HG02759 (cell line): ENCODE measurements around the gene SERBP1.
"Not testable (repeated sequence)": the region's sequence is repeated elsewhere in the genome, so short reads cannot be mapped to it uniquely, and the experiment has no call there.

Experiments used
- ATAC-seq: cut with Tn5 transposase; IDR thresholded peaks from one replicate; pipeline ENCODE4 v1.9.1; 2021; ENCODE audit warnings: mild to moderate bottlenecking, moderate library complexity; ENCODE audit not compliant: unreplicated experiment

Gene SERBP1

DNA sequence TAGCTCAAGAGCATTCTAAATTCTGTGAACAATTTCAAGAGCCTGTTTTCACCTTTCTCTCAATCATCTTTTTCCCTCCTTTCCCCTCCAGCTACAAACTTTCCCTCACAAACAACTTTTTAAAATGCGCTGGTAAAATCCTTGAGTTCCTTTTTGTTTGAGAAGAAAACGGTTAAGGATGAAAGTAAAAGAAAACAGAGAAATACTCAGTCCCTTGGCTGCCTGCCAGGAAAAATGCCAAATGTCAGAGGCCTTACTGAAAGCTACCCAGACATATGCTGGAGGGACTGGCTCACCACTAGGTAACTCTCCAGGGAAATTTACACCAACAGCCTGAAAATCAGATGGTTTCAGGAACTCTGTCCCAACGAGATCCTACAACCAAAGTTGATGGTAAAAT is 11.0 kb upstream of the SERBP1 start:
- ATAC-seq, result no peak

DNA sequence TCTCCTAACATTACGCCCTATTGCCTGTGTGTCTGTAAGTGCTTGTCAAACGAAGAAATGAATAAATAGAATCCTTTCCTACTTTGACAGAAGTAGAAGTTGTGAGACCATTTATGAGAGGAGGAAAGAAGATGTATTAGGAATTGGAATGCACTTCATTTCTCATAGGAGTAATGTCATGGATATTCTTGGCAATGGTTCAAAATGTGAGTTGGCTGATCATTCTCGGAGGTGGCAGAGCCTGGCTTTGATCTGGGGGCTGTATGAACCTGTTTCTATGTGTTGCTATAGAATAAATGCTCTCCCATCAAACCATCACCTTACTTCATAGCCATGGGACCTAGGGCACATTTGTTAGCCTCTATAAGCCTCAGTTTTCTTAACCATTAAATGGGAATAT is 10.1 kb upstream of the SERBP1 start:
- ATAC-seq, result no peak

DNA sequence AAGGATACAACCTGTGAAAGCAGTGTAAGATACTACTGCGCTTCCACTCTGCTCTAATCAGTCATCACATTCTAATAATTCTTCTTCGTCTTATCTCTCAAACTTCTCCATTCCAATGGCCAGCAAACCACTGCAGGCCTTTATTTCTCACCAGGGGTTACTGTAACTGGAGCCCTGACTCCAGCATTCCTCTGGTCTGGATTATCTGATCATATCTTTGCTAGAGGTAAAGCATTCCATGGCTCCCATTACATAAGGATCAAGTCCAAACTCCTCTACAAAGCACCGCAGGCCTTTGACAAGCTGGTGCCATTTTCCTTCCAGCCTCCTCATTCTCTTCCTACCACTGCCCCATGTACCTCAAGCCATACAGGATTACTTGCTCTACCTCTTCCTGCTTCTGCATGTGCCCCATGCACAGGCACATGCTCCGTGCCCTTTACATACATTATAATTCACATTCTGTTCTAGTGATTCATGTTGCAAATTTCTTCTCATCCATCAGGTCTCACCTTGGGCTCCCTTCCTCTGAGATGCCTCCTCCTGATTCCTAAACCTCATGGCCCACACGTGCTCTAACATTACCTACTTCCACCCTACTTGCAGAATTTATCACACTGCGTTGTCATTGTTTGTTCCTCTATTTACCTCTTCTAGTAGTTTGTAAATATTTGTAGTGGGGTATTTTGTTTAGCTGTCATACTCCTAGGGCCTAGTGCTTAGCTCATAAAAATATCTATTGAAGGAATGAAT is 9.3 kb upstream of the SERBP1 start:
- ATAC-seq, result no peak

DNA sequence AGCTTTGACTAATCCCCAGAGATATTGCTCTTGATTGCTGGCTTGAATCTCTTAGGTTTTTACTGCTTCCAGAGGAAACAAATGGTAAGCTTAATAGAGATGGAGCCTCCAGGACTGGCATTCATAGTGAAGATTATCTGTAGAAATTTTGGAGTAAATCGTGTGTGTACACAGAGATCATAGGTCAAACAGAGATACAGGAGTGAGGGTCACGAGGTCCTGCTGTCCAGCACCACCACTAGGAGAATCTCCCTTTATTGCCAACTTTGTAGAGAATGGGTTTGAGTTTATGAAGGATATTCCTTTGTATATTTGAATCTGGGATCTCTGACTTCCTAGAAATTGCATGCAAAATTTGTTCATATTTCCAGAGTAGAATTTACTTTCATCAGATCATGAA is 7.8 kb upstream of the SERBP1 start:
- no peak for ATAC-seq

DNA sequence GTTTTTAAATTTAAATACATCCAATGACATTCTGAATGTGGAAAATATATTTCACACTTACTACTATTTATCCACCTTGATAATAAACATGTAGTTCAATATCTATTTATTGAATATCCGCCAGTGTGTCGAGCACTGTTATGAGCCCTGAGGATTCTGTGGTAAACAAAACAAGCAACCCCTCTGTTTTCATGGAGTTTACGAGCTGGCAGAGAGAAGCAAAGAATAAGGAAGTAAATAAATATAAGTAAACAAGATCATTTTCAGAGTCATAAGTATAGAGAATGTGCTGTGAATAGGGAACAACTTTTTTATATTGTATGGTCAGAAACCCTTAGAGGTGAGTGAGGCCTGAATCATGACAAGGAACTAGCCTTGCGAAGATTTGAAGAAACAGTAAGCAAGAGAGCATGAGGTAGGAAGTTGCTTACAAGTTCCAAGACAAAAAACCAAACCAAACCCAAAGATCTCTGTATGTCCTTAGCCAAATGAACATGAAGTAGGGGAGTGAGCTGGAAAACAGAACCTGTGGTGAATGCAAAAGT is 6.4 kb upstream of the SERBP1 start:
- ATAC-seq, result no peak

DNA sequence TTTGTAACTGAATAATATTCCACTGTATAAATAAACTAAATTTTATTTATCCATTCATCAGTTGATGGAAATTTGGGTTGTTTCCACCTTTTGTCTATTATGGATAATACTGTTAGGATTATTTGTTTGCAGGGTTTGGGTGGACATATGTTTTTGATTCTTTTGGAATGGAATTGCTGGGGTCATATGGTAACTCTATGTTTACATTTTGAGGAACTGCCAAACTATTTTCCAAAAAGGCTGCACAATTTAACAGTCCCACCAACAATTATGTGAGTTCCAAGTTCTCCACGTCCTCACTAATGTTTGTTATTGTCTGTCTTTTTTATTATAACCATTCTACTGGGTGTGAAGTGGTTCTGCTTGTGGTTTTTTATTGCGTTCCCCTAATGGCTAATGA is 4.3 kb upstream of the SERBP1 start:
- no peak for ATAC-seq

DNA sequence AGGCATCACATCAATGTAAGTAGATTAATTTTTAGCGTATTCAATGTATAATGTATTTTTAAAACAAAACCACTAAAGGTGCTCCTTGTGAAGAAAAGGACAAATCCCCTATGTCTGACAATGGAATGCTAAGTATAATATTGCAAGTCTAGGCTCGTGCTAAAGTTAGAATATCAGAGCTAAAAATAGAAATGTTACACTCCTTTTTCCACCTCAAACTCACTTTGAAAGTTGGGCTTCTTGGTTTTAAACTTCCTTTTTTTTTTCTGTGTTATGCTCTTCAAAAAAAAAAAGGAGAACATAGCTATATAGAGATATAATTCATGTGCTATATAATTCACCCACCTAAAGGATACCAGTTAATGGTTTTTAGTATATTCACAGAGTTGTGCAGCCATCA is 3.6 kb upstream of the SERBP1 start:
- no peak for ATAC-seq

DNA sequence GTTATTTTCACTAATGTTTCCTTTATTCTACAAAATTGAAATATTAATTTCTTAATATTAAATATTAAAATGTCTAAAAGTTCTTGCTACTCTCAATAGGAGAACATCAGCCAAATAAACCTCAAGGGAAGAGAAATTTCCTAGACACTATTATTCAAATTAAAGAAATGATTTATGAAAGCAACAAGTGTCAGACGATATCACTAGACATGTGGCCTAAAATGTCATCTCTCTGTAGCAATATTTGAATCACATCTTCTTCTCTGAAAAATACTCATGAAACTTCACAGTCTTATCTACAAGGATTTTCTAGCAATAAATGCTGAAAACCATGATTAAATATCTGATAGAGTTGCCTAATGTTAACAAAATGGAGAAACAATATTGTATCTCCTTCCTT is 2.5 kb upstream of the SERBP1 start:
- no peak for ATAC-seq

DNA sequence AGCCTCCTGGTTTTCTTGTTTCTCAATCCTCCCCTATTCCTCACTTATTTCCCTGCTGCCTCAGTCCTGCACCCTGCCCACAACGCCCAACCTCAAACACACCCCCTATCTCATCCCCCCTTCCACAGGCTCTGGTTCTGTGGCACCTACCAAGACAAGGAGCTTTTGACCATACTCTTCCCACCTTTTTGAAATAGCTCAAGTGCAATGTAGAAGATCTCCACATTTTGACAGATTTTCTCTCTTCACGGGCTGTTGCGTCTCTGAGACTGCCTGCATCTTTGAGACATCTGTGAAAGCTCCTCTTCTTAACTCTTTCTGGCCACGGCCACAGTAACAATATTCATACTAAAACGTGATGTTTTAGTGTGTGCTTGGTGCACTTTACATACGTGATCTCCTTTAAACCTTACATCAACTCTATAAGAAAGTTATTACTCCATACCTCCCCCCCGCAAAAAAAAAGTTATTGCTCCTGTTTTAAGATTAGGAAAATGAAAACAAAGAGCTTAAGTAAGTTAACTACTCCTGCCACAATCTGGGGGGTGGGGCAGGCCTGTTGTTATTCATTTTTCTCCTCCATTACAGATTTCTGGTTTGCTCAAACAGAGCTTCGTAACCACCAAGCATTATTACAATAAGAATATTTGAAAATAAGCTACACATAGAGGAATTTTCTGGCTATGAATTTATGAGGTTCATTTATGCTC is 1.8 kb upstream of the SERBP1 start:
- no peak for ATAC-seq

DNA sequence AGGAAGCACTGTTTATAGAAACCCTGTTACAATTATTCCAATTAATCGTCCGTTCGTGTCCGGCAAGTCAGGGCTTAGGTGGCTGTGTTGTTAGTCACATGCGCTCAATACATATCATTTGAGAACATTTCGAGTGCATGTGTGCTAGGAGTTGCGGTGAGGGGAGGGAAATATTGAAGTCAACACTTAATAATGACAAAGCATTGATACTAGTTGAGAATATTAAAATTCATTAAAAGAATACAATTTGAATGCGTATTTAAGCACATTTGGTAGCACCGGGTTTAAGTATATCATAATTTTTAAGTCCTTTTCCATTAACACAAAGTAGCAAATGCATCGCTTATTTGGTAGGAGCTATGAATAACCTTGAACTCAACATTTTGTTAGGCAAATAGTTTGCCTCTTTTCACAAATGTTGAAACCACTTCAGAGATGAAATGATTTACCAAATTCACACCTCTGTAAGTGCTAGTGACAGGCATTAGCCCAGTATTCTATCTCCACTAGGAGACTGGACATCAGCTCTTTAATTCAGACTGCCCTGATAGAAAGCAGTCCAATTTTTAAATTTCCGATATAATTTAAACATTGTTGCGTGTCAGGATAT is 1.1 kb upstream of the SERBP1 start:
- ATAC-seq, result no peak

DNA sequence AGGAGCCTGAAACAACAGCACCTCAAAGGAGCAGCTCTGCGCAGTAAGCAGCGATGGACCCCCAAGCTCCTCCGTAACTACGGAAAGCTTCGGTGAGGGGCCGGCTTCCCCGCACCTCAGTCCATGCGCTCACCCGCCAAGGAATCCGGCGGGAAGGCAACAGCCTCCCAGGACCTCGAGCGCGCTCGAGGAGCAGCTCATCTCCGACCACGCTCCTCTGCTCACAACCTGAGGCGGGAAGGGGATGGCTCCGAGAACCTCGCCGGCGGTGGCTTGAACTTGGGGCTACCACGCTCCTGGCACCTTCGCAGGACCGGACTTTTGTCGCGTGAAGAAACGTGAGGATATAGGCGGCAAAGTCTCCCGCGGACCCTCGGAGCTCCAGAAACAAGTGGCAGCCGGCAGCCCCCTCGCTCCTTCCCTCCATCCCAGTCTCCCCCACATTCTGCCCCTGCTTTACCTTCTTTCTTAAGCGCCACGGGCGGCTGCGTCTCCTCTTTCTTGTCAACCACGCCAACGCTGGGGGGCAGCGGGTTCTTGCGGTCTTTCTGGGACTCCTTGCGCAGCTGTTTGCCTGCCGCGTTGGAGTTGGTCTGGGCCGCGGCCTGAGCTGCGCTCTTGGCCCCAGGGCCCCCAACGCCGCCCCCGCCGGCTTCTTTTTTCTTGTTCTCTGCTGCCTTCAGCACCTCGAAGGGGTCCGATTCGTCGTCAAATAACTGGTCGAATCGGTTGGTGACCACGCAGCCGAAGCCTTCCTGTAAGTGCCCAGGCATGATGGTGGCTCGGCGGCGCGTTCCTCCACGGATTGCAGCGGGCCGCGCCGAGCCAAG is 459 bp downstream of the SERBP1 start:
- ATAC-seq, result peak; percentile 5

DNA sequence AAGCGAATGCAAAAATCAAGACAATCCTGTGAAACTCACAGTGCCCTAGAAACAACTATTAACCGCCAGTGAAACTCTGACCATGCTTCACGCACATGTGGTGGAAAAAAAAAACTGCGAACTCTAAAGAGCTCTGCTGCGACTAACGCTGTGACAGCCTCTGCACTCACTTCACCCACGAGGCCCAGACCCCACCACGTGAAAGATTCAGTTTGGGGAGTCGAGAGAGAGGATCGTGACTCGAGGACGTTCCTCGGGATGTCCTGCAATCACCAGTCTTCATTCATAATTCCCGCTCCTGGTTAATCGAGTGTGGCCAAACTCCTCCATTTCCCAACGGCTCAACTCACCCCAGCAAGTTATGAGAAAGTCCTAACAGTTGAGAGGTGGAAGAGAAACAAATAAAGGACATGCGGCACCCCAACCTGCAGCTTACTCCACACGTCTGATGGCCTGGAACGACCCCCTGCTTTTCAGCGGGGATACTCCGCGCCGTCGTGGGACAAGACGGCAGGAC is 1.1 kb downstream of the SERBP1 start:
- no peak for ATAC-seq

DNA sequence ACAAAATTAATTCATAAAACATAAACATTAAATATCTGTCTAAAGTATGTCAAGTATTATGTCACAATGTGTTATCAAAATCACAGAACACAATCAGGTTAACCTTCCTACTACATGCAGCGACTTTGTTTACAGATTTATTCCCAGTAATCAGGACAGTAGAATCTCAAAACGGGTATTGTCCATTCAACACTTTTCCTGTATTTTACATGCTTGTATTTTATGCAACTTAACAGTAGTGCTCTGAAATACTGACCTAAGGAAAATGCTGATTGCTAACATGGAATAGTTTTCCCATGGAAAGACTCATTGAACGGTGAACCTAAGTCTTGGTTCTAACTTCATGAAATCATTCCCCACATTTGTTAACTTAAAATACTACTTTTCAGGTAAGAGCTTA is 2.3 kb downstream of the SERBP1 start:
- no peak for ATAC-seq

DNA sequence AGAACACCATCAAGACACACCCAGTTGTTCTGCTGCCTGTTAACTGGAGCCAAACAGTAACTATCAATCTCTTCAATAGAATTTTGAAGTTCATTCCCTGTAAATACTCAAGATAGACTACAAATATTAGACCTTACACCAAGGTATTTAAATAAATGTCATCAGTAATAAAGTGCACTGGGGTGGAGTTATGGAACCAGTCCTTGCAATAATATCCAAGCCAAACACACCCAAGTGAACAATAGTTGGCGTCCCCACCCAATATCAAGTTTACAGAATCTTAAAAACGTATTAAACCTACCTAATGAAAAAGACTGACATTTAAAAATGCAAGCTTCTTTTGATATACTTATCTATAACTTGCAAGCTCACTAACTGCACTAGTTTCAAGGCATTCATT is 2.7 kb downstream of the SERBP1 start:
- no peak for ATAC-seq

DNA sequence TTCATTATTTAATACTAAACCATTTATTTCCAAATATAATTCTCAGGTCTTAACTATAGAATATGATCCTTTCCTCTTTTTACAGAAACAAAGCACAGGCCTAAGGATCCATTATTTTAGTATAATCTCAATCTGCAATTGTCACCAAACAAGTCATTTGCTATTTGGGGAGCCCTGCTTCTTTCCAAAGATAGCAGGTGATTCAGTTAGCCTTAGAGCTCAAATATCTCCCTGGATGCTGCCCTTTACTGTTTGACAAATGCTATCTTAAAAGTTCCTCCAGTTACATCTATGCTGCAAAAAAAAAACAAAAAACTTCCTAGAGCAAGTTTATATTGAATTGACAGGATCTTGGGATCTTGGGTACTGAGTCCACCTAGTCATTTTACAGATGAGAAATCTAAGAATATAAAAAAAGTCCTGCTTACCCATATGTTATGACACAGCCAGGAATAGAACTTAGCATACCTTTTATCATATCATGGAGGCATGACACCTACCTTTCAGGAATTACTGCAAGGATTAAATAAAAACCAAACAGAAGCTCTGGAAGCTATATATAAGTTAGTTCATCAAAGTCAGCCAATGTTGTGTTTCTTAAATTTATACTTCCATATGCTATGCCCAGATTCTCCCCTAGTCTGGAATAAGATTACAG is 9.2 kb downstream of the SERBP1 start:
- ATAC-seq, result no peak

DNA sequence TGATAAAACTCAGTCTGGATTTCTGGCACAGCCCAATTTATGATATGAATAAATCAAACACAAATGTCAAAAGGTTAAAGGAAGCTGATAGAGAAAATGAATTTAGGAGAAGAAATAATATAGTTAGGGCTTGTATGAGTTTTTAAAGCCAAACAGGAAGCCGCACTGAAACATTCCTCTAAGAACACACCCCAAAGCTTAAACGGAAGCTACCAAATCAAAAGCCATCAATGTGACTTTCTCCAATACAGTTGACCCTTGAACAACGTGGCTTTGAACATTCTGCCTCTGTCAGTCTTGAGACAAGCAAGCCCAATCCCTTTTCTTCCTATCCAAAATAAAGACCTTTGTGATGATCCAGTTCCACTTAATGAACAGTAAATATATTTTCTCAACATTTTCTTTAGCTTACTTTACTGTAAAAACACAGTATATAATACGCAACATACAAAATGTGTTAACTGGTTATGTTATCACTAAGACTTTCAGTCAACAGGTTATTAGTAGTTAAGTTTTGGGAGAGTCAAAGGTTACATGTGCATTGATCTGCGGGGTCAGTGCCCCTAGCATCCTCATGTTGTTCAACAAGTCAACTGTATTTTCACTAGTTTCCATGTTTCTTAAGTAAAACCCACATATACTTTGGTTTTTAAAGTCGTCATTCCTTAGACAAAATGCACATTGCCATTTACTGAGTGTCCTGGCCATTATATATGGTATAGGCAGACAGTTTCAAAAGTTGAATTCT is 11.2 kb downstream of the SERBP1 start:
- no peak for ATAC-seq

DNA sequence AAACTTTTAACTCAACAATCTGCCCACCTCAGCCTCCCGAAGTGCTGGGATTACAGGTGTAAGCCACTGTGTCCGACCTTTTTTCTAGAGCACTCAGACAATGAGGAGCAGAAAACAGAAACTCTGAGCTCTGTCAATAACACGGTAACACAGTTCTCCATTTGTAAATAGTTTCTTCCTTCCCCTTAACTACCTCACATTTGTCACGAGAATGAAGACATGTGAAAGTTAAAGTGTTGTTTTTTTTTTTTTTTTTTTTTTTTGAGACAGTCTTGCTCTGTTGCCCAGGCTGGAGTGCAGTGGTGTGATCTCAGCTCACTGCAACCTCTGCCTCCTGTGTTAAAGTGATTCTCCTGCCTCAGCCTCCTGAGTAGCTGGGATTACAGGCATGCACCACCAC is 12.5 kb downstream of the SERBP1 start:
- not testable (repeated sequence) for ATAC-seq

DNA sequence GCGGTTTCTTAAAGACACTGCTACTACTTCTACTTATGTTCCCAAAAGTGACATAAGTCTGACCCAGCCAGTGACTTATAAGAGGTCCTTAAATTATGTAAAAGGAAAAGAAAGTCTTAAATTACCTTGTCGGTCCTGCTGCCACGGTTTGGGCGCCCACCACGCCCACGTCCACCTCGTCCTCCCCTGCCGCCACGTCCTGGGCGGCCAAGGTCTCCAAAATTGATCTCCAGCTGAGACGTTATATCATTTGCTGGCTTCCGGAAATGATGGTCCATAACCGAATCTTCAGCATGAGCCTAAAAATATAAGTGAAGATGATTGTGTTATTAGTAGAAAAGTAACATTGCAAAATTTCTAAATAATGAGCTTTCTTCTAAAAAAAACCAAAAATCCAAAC is 15.2 kb downstream of the SERBP1 start:
- ATAC-seq, result no peak

DNA sequence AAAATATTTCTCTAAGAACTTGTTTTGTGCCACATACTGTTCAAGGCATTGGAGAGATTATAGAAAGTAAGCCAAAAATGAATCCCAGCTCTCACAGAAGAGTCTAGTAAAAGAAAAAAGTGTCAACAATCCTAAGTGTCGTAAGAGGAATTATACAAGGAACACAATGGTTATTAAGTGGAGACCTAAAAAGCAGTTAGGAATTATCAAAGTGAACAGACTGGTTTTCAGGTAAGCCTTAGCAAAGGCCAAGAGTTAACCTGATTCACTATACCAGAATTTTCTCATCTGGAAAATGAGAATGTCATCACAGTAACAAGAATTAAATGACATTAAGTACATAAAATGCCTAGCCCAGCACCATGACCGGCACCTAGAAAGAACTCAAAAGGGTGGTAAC is 15.6 kb downstream of the SERBP1 start:
- ATAC-seq, result no peak

DNA sequence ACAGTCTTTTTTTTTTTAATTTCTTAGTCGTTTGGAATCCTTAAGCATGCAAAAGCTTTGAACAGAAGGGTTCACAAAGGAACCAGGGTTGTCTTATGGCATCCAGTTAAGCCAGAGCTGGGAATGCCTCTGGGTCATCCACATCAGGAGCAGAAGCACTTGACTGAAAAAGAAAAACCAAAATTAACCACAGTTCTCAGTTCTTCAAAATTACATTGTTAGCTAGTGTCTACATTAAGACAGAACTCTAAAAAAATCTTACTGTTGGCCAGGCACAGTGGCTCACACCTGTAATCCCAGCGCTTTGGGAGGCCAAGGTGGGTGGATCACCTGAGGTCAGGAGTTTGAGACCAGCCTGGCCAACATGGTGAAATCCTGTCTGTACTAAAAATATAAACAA is 17.1 kb downstream of the SERBP1 start:
- not testable (repeated sequence) for ATAC-seq
